ENCODE data around the gene NELL2.

The NELL2 gene

GRCh38 chr12:44510510-44510909 lies 365.6 kb downstream of the NELL2 start:
- in situ Hi-C loops (cut with HindIII; ENCODE audit: low pct_unique_long_range_greater_than_20kb, low sequenced_read_pairs), result no loop called here
- DNase-seq (ENCODE audit: low read depth in 1 of 2, low spot score in 1 of 2), result no peak
- no peak for TF ChIP-seq JUND (IDR thresholded peaks at IDR 0.05; ENCODE audit: low read depth)

- in situ Hi-C loops (cut with HindIII; ENCODE audit: low pct_unique_long_range_greater_than_20kb, low sequenced_read_pairs), result no loop called here
- TF ChIP-seq JUND (IDR thresholded peaks at IDR 0.05; ENCODE audit: low read depth), result no peak
Measured at GRCh38 chr12:44510076-44510475, 366.0 kb downstream of the NELL2 start.

GRCh38 chr12:44509471-44509870 lies 366.6 kb downstream of the NELL2 start:
- DNase-seq (ENCODE audit: low read depth in 1 of 2, low spot score in 1 of 2), result no peak
- TF ChIP-seq JUND (IDR thresholded peaks at IDR 0.05; ENCODE audit: low read depth), result no peak
- in situ Hi-C loops (cut with HindIII; ENCODE audit: low pct_unique_long_range_greater_than_20kb, low sequenced_read_pairs), result no loop called here

More at GRCh38 chr12:44510076-44510475, 366.0 kb downstream of the NELL2 start:
- no peak for DNase-seq (ENCODE audit: low read depth in 1 of 2, low spot score in 1 of 2)

- no peak for DNase-seq (ENCODE audit: low read depth in 1 of 2, low spot score in 1 of 2)
- in situ Hi-C loops (cut with HindIII; ENCODE audit: low pct_unique_long_range_greater_than_20kb, low sequenced_read_pairs), result no loop called here
- no peak for TF ChIP-seq JUND (IDR thresholded peaks at IDR 0.05; ENCODE audit: low read depth)
Measured at GRCh38 chr12:44507461-44507860, 368.7 kb downstream of the NELL2 start.

- in situ Hi-C loops (cut with HindIII; ENCODE audit: low pct_unique_long_range_greater_than_20kb, low sequenced_read_pairs), result no loop called here
- no peak for DNase-seq (ENCODE audit: low read depth in 1 of 2, low spot score in 1 of 2)
- TF ChIP-seq JUND (IDR thresholded peaks at IDR 0.05; ENCODE audit: low read depth), result no peak
Measured at GRCh38 chr12:44504799-44505198, 371.3 kb downstream of the NELL2 start.

- in situ Hi-C loops (cut with HindIII; ENCODE audit: low pct_unique_long_range_greater_than_20kb, low sequenced_read_pairs), result no loop called here
- DNase-seq (ENCODE audit: low read depth in 1 of 2, low spot score in 1 of 2), result no peak
- TF ChIP-seq JUND (IDR thresholded peaks at IDR 0.05; ENCODE audit: low read depth), result no peak
Measured at GRCh38 chr12:44503329-44503728, 372.8 kb downstream of the NELL2 start.

- in situ Hi-C loops (cut with HindIII; ENCODE audit: low pct_unique_long_range_greater_than_20kb, low sequenced_read_pairs), result no loop called here
- no peak for TF ChIP-seq JUND (IDR thresholded peaks at IDR 0.05; ENCODE audit: low read depth)
- DNase-seq (ENCODE audit: low read depth in 1 of 2, low spot score in 1 of 2), result no peak
Measured at GRCh38 chr12:44502681-44503080, 373.4 kb downstream of the NELL2 start.

GRCh38 chr12:44500423-44500822 lies 375.7 kb downstream of the NELL2 start:
- no peak for DNase-seq (ENCODE audit: low read depth in 1 of 2, low spot score in 1 of 2)
- no peak for TF ChIP-seq JUND (IDR thresholded peaks at IDR 0.05; ENCODE audit: low read depth)
- in situ Hi-C loops (cut with HindIII; ENCODE audit: low pct_unique_long_range_greater_than_20kb, low sequenced_read_pairs), result no loop called here

- no peak for TF ChIP-seq JUND (IDR thresholded peaks at IDR 0.05; ENCODE audit: low read depth)
Measured at GRCh38 chr12:44497044-44497443, 379.1 kb downstream of the NELL2 start.

GRCh38 chr12:44490181-44490580 lies 385.9 kb downstream of the NELL2 start:
- no peak for TF ChIP-seq JUND (IDR thresholded peaks at IDR 0.05; ENCODE audit: low read depth)
- no peak for DNase-seq (ENCODE audit: low read depth in 1 of 2, low spot score in 1 of 2)
- in situ Hi-C loops (cut with HindIII; ENCODE audit: low pct_unique_long_range_greater_than_20kb, low sequenced_read_pairs), result no loop called here

More at GRCh38 chr12:44497044-44497443, 379.1 kb downstream of the NELL2 start:
- in situ Hi-C loops (cut with HindIII; ENCODE audit: low pct_unique_long_range_greater_than_20kb, low sequenced_read_pairs), result no loop called here
- peak in 1 of 2 experiments; percentile 24 for DNase-seq (ENCODE audit: low read depth in 1 of 2, low spot score in 1 of 2)

GRCh38 chr12:44488180-44488579 lies 387.9 kb downstream of the NELL2 start:
- no peak for TF ChIP-seq JUND (IDR thresholded peaks at IDR 0.05; ENCODE audit: low read depth)
- in situ Hi-C loops (cut with HindIII; ENCODE audit: low pct_unique_long_range_greater_than_20kb, low sequenced_read_pairs), result no loop called here
- DNase-seq (ENCODE audit: low read depth in 1 of 2, low spot score in 1 of 2), result no peak

- in situ Hi-C loops (cut with HindIII; ENCODE audit: low pct_unique_long_range_greater_than_20kb, low sequenced_read_pairs), result no loop called here
- no peak for TF ChIP-seq JUND (IDR thresholded peaks at IDR 0.05; ENCODE audit: low read depth)
- DNase-seq (ENCODE audit: low read depth in 1 of 2, low spot score in 1 of 2), result no peak
Measured at GRCh38 chr12:44484862-44485261, 391.3 kb downstream of the NELL2 start.

GRCh38 chr12:44477331-44477980 lies 398.7 kb downstream of the NELL2 start:
- TF ChIP-seq JUND (IDR thresholded peaks at IDR 0.05; ENCODE audit: low read depth), result no peak
- in situ Hi-C loops (cut with HindIII; ENCODE audit: low pct_unique_long_range_greater_than_20kb, low sequenced_read_pairs), result no loop called here
- DNase-seq (ENCODE audit: low read depth in 1 of 2, low spot score in 1 of 2), result no peak

- DNase-seq (ENCODE audit: low read depth in 1 of 2, low spot score in 1 of 2), result no peak
- TF ChIP-seq JUND (IDR thresholded peaks at IDR 0.05; ENCODE audit: low read depth), result no peak
- in situ Hi-C loops (cut with HindIII; ENCODE audit: low pct_unique_long_range_greater_than_20kb, low sequenced_read_pairs), result no loop called here
Measured at GRCh38 chr12:44476683-44477082, 399.4 kb downstream of the NELL2 start.

Measured in T47D (cell line).